Thyroid gland (tissue), 4 donors: Measurements from ENCODE around the gene NOL8. TPM values are rescaled to one million over a fixed set of nuclear protein-coding genes. Genes with fewer than 3 reads are reported as not detected.

Source experiments
- DNase-seq, 2 donors: peaks; one replicate each; pipeline ENCODE4 v3.0.0-alpha.2; 2019
- H3K27ac ChIP-seq, 3 donors: fragments of 200-600 bp; sonication (generic); 1 replicate in 2 of 3; 2 replicates in 1 of 3; pipeline ENCODE4 v1.5.1; 2016 to 2019; ENCODE audit warnings: mild to moderate bottlenecking in 1 of 3, moderate library complexity in 1 of 3
- H3K27me3 ChIP-seq: fragments of 200-600 bp; sonication (generic); one replicate; pipeline ENCODE4 v1.5.1; 2019
- H3K36me3 ChIP-seq, 2 donors: fragments of 200-600 bp; sonication (generic); one replicate each; pipeline ENCODE4 v1.5.1; 2016 to 2019
- H3K4me1 ChIP-seq, 2 donors: fragments of 200-600 bp; sonication (generic); one replicate each; pipeline ENCODE4 v1.5.1; 2017 to 2019
- H3K4me3 ChIP-seq, 3 donors: fragments of 200-600 bp; sonication (generic); replicated peaks in 1 of 3; 1 replicate in 2 of 3; 2 replicates in 1 of 3; pipeline ENCODE4 v1.5.1; 2016; ENCODE audit warnings: mild to moderate bottlenecking in 1 of 3
- H3K9me3 ChIP-seq: fragments of 200-600 bp; sonication (generic); one replicate; pipeline ENCODE4 v1.5.1; 2017
- CTCF ChIP-seq, 6 experiments: fragments of 200-600 bp in 3 of 6; fragments of 450-650 bp in 3 of 6; sonication (generic) in 3 of 6; IDR thresholded peaks; one replicate each; pipeline ENCODE4 v1.5.1; 2016 to 2019; ENCODE audit warnings: antibody characterized with exemption in 6 of 6, mild to moderate bottlenecking in 2 of 6, inconsistent platforms in 1 of 6, moderate library complexity in 1 of 6
- POLR2A ChIP-seq, 2 donors: fragments of 450-650 bp; IDR thresholded peaks; one replicate each; pipeline ENCODE4 v1.6.1; 2017; ENCODE audit warnings: antibody characterized with exemption in 2 of 2, mild to moderate bottlenecking in 2 of 2, moderate library complexity in 1 of 2
- WGBS, 2 donors: methylation state at CpG; one replicate each; pipeline ENCODE4 v1.1.5; 2017; 5-methylcytosine and 5-hydroxymethylcytosine counted together
- intact Hi-C: fragments of 100-400 bp; cut with DNase I; formaldehyde crosslinking; loops from one replicate; pipeline ENCODE4 v1.15.1; 2023
- total RNA-seq, 4 donors: library from RNA; depleted of rRNA; stranded (reverse); fragments of >200 nt; gene quantifications; one replicate each; pipeline ENCODE4 v1.2.3, GENCODE V29; 2016

NOL8 gene
- total RNA-seq, 4 donors from 2014 or later, result 30.0 to 38.2 (median 33.6) TPM

GRCh38 chr9:92290785-92291429 is 34.2 kb downstream of the NOL8 start:
- intact Hi-C loops, result no loop called here
- no peaks in the 10 kb centered on the region for H3K9me3 ChIP-seq
- no peak overlapping the region for H3K4me3 ChIP-seq
- TF ChIP-seq POLR2A (IDR thresholded peaks at IDR 0.05) (no peak), CTCF (IDR thresholded peaks at IDR 0.05) (no peak)
- 91 to 95% methylated on average over 1 of the region's 1 CpG for WGBS, 2 donors
- peaks cover 13 to 16% of the 10 kb centered on the region in 2 donors for H3K4me1 ChIP-seq
- no peak for DNase-seq
- H3K36me3 ChIP-seq, result peaks cover 0 to under 1% of the 10 kb centered on the region in 2 donors
- no peak overlapping the region for H3K27ac ChIP-seq
- H3K27me3 ChIP-seq, result no peaks in the 10 kb centered on the region

GRCh38 chr9:92289708-92290390 is 35.3 kb downstream of the NOL8 start:
- peaks cover 13 to 16% of the 10 kb centered on the region in 2 donors for H3K4me1 ChIP-seq
- no peak for DNase-seq
- WGBS, 2 donors, result 96 to 98% methylated on average over 5 of the region's 5 CpGs
- no peak overlapping the region for H3K4me3 ChIP-seq
- H3K36me3 ChIP-seq, result peaks cover 0 to 7% of the 10 kb centered on the region in 2 donors
- H3K9me3 ChIP-seq, result no peaks in the 10 kb centered on the region
- H3K27me3 ChIP-seq, result no peaks in the 10 kb centered on the region
- TF ChIP-seq POLR2A (IDR thresholded peaks at IDR 0.05) (no peak), CTCF (IDR thresholded peaks at IDR 0.05) (no peak)
- intact Hi-C loops, result no loop called here
- H3K27ac ChIP-seq, result no peak overlapping the region

GRCh38 chr9:92279302-92279701 is 45.8 kb downstream of the NOL8 start:
- H3K27ac ChIP-seq, result no peak overlapping the region
- no peak for TF ChIP-seq CTCF (IDR thresholded peaks at IDR 0.05)
- TF ChIP-seq POLR2A (IDR thresholded peaks at IDR 0.05), result no peak
- intact Hi-C loops, result no loop called here
- no peaks in the 10 kb centered on the region for H3K9me3 ChIP-seq
- 98 to 100% methylated on average over 1 of the region's 1 CpG for WGBS, 2 donors
- no peaks in the 10 kb centered on the region for H3K27me3 ChIP-seq
- peaks cover 31 to 65% of the 10 kb centered on the region in 2 donors for H3K36me3 ChIP-seq
- no peak for DNase-seq
- H3K4me3 ChIP-seq, result no peak overlapping the region
- no peaks in the 10 kb centered on the region for H3K4me1 ChIP-seq

- Histone ChIP-seq H3K27me3 (no peaks in the 10 kb centered on the region), H3K36me3 (peaks cover 42 to 72% of the 10 kb centered on the region in 2 donors), H3K9me3 (no peaks in the 10 kb centered on the region), H3K4me3 (no peak overlapping the region), H3K4me1 (no peaks in the 10 kb centered on the region), H3K27ac (no peak overlapping the region)
- intact Hi-C loops, result no loop called here
- DNase-seq, result no peak
- TF ChIP-seq POLR2A (IDR thresholded peaks at IDR 0.05) (no peak), CTCF (IDR thresholded peaks at IDR 0.05) (no peak)
- WGBS, 2 donors, result 76 to 90% methylated on average over 2 of the region's 2 CpGs
These were observed 47.0 kb downstream of the NOL8 start for GRCh38 chr9:92278110-92278509.

GRCh38 chr9:92276331-92277032 is 48.7 kb downstream of the NOL8 start:
- no peak for DNase-seq

More at GRCh38 chr9:92276331-92277032, 48.7 kb downstream of the NOL8 start:
- Histone ChIP-seq H3K4me3 (no peak overlapping the region), H3K9me3 (no peaks in the 10 kb centered on the region), H3K4me1 (no peaks in the 10 kb centered on the region), H3K27me3 (no peaks in the 10 kb centered on the region), H3K36me3 (peaks cover 36 to 76% of the 10 kb centered on the region in 2 donors), H3K27ac (no peak overlapping the region)
- WGBS, 2 donors, result 76 to 83% methylated on average over 11 of the region's 11 CpGs
- TF ChIP-seq CTCF (IDR thresholded peaks at IDR 0.05), result no peak
- no peak for TF ChIP-seq POLR2A (IDR thresholded peaks at IDR 0.05)
- intact Hi-C loops, result no loop called here
